HCT116 (cell line): ENCODE data around the gene DNMT1. TPM values are rescaled to one million over a fixed set of nuclear protein-coding genes. Genes with fewer than 3 reads are reported as not detected.
A peak's percentile ranks its signal among the peaks of the same experiment; 100 is the strongest.

ENCODE experiments used
- ATAC-seq: fragments of 200-7000 bp; cut with Tn5 transposase; 2 replicates; pipeline ENCODE4 v1.9.1; 2020; ENCODE audit warnings: mild to moderate bottlenecking, moderate library complexity
- BruUV-seq: library from RNA; stranded (reverse); fragments of 400-500 nt; replicated peaks from 2 replicates; lab custom pipeline; 2021; lab: Mats Ljungman, UMichigan
- CTCF ChIA-PET: fragments of 300-600 bp; sonication (Branson Sonifier 250); formaldehyde crosslinking; loops from one replicate; lab custom pipeline; 2021; ENCODE audit warnings: antibody characterized with exemption; lab: Charles Lee
- POLR2A ChIA-PET: fragments of 300-600, 350-600 bp; sonication (Branson Sonifier 250); formaldehyde crosslinking; loops from one replicate; lab custom pipeline; 2021; ENCODE audit warnings: antibody characterized with exemption; lab: Charles Lee
- RAD21 ChIA-PET, 2 experiments: fragments of 300-600 bp; sonication (Branson Sonifier 250); formaldehyde crosslinking; loops; one replicate each; lab custom pipeline; 2023; ENCODE audit warnings: low total read pairs in 2 of 2; ENCODE audit not compliant: uncharacterized antibody in 2 of 2, unreplicated experiment in 2 of 2, low non-redundant PET in 1 of 2; lab: Charles Lee
- DNase-seq: peaks from one replicate; pipeline ENCODE4 v3.0.0-alpha.2; 2010; ENCODE audit warnings: low read depth, low spot score
- H2AFZ ChIP-seq: fragments of 200-600 bp; shearing (Covaris generic), sonication (generic); 2 replicates; pipeline ENCODE4 v1.6.1; 2017; ENCODE audit warnings: low read depth, mixed run types, mixed read lengths, antibody characterized with exemption, low read length; ENCODE audit not compliant: poor library complexity, severe bottlenecking
- H3K27ac ChIP-seq: 2 replicates; pipeline ENCODE4 v1.5.1; 2012; ENCODE audit warnings: low read depth, low read length
- H3K27me3 ChIP-seq: fragments of 200-600 bp; sonication (generic); 2 replicates; pipeline ENCODE4 v1.6.1; 2016; ENCODE audit warnings: mixed run types, low read length, mixed read lengths; ENCODE audit not compliant: insufficient read depth
- H3K36me3 ChIP-seq, 2 experiments: fragments of 200-500 bp in 1 of 2; fragments of 200-600 bp in 1 of 2; sonication (Bioruptor generic) in 1 of 2; sonication (generic) in 1 of 2; 2 replicates each; pipeline versions ENCODE4 v1.5.1 to v1.6.1; 2014 to 2016; ENCODE audit warnings: low read length in 2 of 2, inconsistent platforms in 1 of 2, mixed read lengths in 1 of 2, mixed run types in 1 of 2; ENCODE audit not compliant: insufficient read depth in 2 of 2, control insufficient read depth in 1 of 2
- H3K4me1 ChIP-seq, 2 experiments: fragments of 200-600 bp in 1 of 2; sonication (generic) in 1 of 2; 2 replicates each; pipeline versions ENCODE4 v1.5.1 to v1.6.1; 2012 to 2017; ENCODE audit warnings: low read length in 2 of 2, inconsistent platforms in 1 of 2, mild to moderate bottlenecking in 1 of 2, mixed read lengths in 1 of 2, mixed run types in 1 of 2, moderate library complexity in 1 of 2; ENCODE audit not compliant: insufficient read depth in 2 of 2, control insufficient read depth in 1 of 2
- H3K4me2 ChIP-seq: fragments of 200-600 bp; sonication (generic); 2 replicates; pipeline ENCODE4 v1.6.1; 2017; ENCODE audit warnings: mixed run types, low read length, mixed read lengths
- H3K4me3 ChIP-seq, 2 experiments: fragments of 200-600 bp in 1 of 2; sonication (generic) in 1 of 2; replicated peaks in 1 of 2; 2 replicates each; pipeline ENCODE4 v1.5.1; 2011 to 2016; ENCODE audit warnings: low read length in 2 of 2, control low read depth in 1 of 2, low read depth in 1 of 2, mild to moderate bottlenecking in 1 of 2, mixed read lengths in 1 of 2, mixed run types in 1 of 2
- H3K79me2 ChIP-seq: fragments of 200-600 bp; sonication (generic); 2 replicates; pipeline ENCODE4 v1.6.1; 2017; ENCODE audit warnings: mild to moderate bottlenecking, mixed run types, low read length, moderate library complexity, mixed read lengths; ENCODE audit not compliant: insufficient read depth
- H3K9ac ChIP-seq: fragments of 200-600 bp; sonication (generic); 2 replicates; pipeline ENCODE4 v1.6.1; 2016; ENCODE audit warnings: low read length, mixed read lengths
- H3K9me2 ChIP-seq: fragments of 200-600 bp; sonication (generic), shearing (Covaris generic); 2 replicates; pipeline ENCODE4 v1.6.1; 2017; ENCODE audit warnings: mixed run types, mild to moderate bottlenecking, moderate library complexity; ENCODE audit not compliant: insufficient read depth
- H3K9me3 ChIP-seq, 2 experiments: fragments of 200-500 bp in 1 of 2; fragments of 200-600 bp in 1 of 2; sonication (Bioruptor generic) in 1 of 2; sonication (generic) in 1 of 2; 2 replicates each; pipeline ENCODE4 v1.6.1; 2014 to 2017; ENCODE audit warnings: low read length in 2 of 2, mixed read lengths in 2 of 2, inconsistent platforms in 1 of 2, low read depth in 1 of 2, mild to moderate bottlenecking in 1 of 2, mixed run types in 1 of 2, moderate library complexity in 1 of 2; ENCODE audit not compliant: control insufficient read depth in 1 of 2, insufficient read depth in 1 of 2
- H4K20me1 ChIP-seq: fragments of 200-600 bp; sonication (generic), shearing (Covaris generic); 2 replicates; pipeline ENCODE4 v1.6.1; 2017; ENCODE audit warnings: mixed run types, mild to moderate bottlenecking, moderate library complexity; ENCODE audit not compliant: insufficient read depth
- ATF3 ChIP-seq: IDR thresholded peaks from 2 replicates; pipeline ENCODE4 v1.6.1; 2012
- CTCF ChIP-seq, 3 experiments: fragments of 200-600 bp in 1 of 3; sonication (generic) in 1 of 3; IDR thresholded peaks in 2 of 3; conservative IDR thresholded peaks in 1 of 3; 2 replicates each; pipeline ENCODE4 v1.5.1; 2012 to 2017; ENCODE audit warnings: low read depth in 2 of 3, low read length in 2 of 3, antibody characterized with exemption in 1 of 3, borderline replicate concordance in 1 of 3, control low read depth in 1 of 3, mild to moderate bottlenecking in 1 of 3, mixed read lengths in 1 of 3, mixed run types in 1 of 3, moderate library complexity in 1 of 3; ENCODE audit not compliant: insufficient read depth in 1 of 3
- MAX ChIP-seq: IDR thresholded peaks from 2 replicates; pipeline ENCODE4 v1.6.1; 2012
- POLR2A ChIP-seq: IDR thresholded peaks from 2 replicates; pipeline ENCODE4 v1.7.0; 2011; ENCODE audit warnings: borderline replicate concordance; ENCODE audit not compliant: insufficient read depth, insufficient read length; ENCODE audit errors: extremely low read depth
- POLR2AphosphoS5 ChIP-seq: IDR thresholded peaks from 2 replicates; pipeline ENCODE4 v1.6.1; 2011; ENCODE audit warnings: mild to moderate bottlenecking, low read depth, low read length, moderate library complexity
- RAD21 ChIP-seq: IDR thresholded peaks from 2 replicates; pipeline ENCODE4 v1.6.1; 2012; ENCODE audit warnings: low read depth, mild to moderate bottlenecking
- TCF7L2 ChIP-seq: IDR thresholded peaks from 2 replicates; pipeline ENCODE4 v1.7.0; 2011; ENCODE audit warnings: borderline replicate concordance, inconsistent platforms; ENCODE audit not compliant: insufficient read depth, insufficient read length; ENCODE audit errors: extremely low read depth
- ZBTB33 ChIP-seq: IDR thresholded peaks from 2 replicates; pipeline ENCODE4 v1.6.1; 2011; ENCODE audit warnings: mild to moderate bottlenecking, low read length, moderate library complexity; ENCODE audit not compliant: insufficient replicate concordance; ENCODE audit errors: extremely low read depth
- ZFX ChIP-seq: fragments of 450-650 bp; IDR thresholded peaks from 2 replicates; pipeline ENCODE4 v1.6.1; 2017
- ZNF274 ChIP-seq: fragments of 200-500 bp; sonication (Bioruptor generic); IDR thresholded peaks from 2 replicates; pipeline ENCODE4 v1.6.1; 2014; ENCODE audit warnings: mild to moderate bottlenecking, low read depth, low read length, inconsistent platforms
- intact Hi-C: fragments of 100-400 bp; cut with micrococcal nuclease; formaldehyde crosslinking; loops from 2 replicates; pipeline ENCODE4 v1.10.0; 2022
- total RNA-seq: library from RNA; stranded (reverse); gene quantifications from one replicate; pipeline ENCODE4 v1.2.1, GENCODE V29; 2021; ENCODE audit not compliant: unreplicated experiment

DNMT1 gene
- total RNA-seq, 1 experiment from 2014 or later, result 235 TPM

- BruUV-seq, result no TSS peak
- H3K4me2 ChIP-seq, result peak overlapping the region; percentile 59
- no peaks in the 10 kb centered on the region for H3K27me3 ChIP-seq
- peak; percentile 89 for ATAC-seq
- H3K9ac ChIP-seq, result peak overlapping the region; percentile 54
- no peaks in the 10 kb centered on the region for H3K9me3 ChIP-seq
- no peak for TF ChIP-seq ATF3
- peak; percentile 98 for TF ChIP-seq MAX
- no peak for TF ChIP-seq CTCF (IDR thresholded peaks at IDR 0.05 in 2 of 3, conservative IDR thresholded peaks at IDR 0.05 in 1 of 3; ENCODE audit: borderline replicate concordance in 1 of 3, insufficient read depth in 1 of 3, low read depth in 2 of 3, low read length in 2 of 3)
- TF ChIP-seq POLR2AphosphoS5, result peak; percentile 69
- TF ChIP-seq RAD21, result no peak
- TF ChIP-seq ZNF274, result no peak
- TF ChIP-seq POLR2A, result peak; percentile 66
- TF ChIP-seq ZFX, result peak; percentile 57; the same call in 1 of the 2 replicates
- peak; percentile 10 for TF ChIP-seq TCF7L2
- no peak for TF ChIP-seq ZBTB33
- no peak overlapping the region for H2AFZ ChIP-seq
- POLR2A ChIA-PET, result interaction anchor here (0.8 to 1.2 kb wide), 3 partner anchors 8 to 154 kb away, joined by 3 to 14 read pairs (median 5); partner anchors contain the start of gene PPAN
- no peak overlapping the region for H3K4me3 ChIP-seq
- DNase-seq, result peak; percentile 75
- H3K4me1 ChIP-seq, result peaks cover 11 to 16% of the 10 kb centered on the region in 2 experiments
- CTCF ChIA-PET, result interaction anchor here (0.6 to 1.9 kb wide), 9 partner anchors 10 to 165 kb away, joined by 3 to 9 read pairs (median 4); partner anchors contain the start of gene PPAN
- intact Hi-C loops, result loop anchor here (5.0 kb wide), 1 partner anchor 164 kb away; no protein-coding TSS in a partner anchor
- H3K27ac ChIP-seq, result peak overlapping the region; percentile 44; the same call in 1 of the 2 replicates
- H3K79me2 ChIP-seq, result no peaks in the 10 kb centered on the region
- RAD21 ChIA-PET, result no interaction called here
- H4K20me1 ChIP-seq, result no peaks in the 10 kb centered on the region
- H3K9me2 ChIP-seq, result no peaks in the 10 kb centered on the region
- H3K36me3 ChIP-seq, result no peaks in the 10 kb centered on the region
Observed at GRCh38 chr19:10095948-10096614, 98.7 kb downstream of the DNMT1 start.
